Caco-2 (cell line): ENCODE results near the gene POU5F2. TPM values are rescaled to one million over a fixed set of nuclear protein-coding genes. Genes with fewer than 3 reads are reported as not detected.

Experiments used
- BruUV-seq: library from RNA; stranded (reverse); fragments of 400-500 nt; replicated peaks from 2 replicates; lab custom pipeline; 2021; lab: Mats Ljungman, UMichigan
- CTCF ChIA-PET: fragments of 300-600 bp; sonication (Branson Sonifier 250); formaldehyde crosslinking; loops from one replicate; lab custom pipeline; 2022; ENCODE audit warnings: antibody characterized with exemption; lab: Charles Lee
- POLR2A ChIA-PET: fragments of 300-600 bp; sonication (Branson Sonifier 250); formaldehyde crosslinking; loops from one replicate; lab custom pipeline; 2022; ENCODE audit warnings: antibody characterized with exemption; lab: Charles Lee
- DNase-seq, 2 experiments: peaks; one replicate each; pipeline versions ENCODE4 v3.0.0 to v3.0.0-alpha.2; 2020 to 2022
- H3K27me3 ChIP-seq: replicated peaks from 2 replicates; pipeline ENCODE4 v1.6.0; 2011; ENCODE audit warnings: low read length; ENCODE audit not compliant: control insufficient read depth, insufficient read depth
- H3K36me3 ChIP-seq: 2 replicates; pipeline ENCODE4 v1.5.1; 2011; ENCODE audit warnings: low read length; ENCODE audit not compliant: control insufficient read depth, insufficient read depth
- H3K4me1 ChIP-seq: fragments of 250-450 bp; sonication (Bioruptor Pico); 2 replicates; pipeline ENCODE4 v1.5.1; 2020; ENCODE audit warnings: mild to moderate bottlenecking
- H3K4me3 ChIP-seq: 2 replicates; pipeline ENCODE4 v1.5.1; 2011; ENCODE audit warnings: low read depth, mild to moderate bottlenecking, control low read depth, low read length
- H3K9me3 ChIP-seq: fragments of 250-450 bp; sonication (Bioruptor Pico); 2 replicates; pipeline ENCODE4 v1.5.1; 2020; ENCODE audit warnings: mild to moderate bottlenecking, moderate library complexity
- H3K27ac Mint-ChIP-seq: one replicate; pipeline ENCODE4 v1.8.0; 2022; ENCODE audit warnings: mixed read lengths; ENCODE audit not compliant: unreplicated experiment
- H3K27me3 Mint-ChIP-seq: one replicate; pipeline ENCODE4 v1.8.0; 2022; ENCODE audit warnings: mixed read lengths; ENCODE audit not compliant: insufficient read depth, unreplicated experiment
- H3K36me3 Mint-ChIP-seq: one replicate; pipeline ENCODE4 v1.8.0; 2022; ENCODE audit warnings: mild to moderate bottlenecking, mixed read lengths; ENCODE audit not compliant: insufficient read depth, unreplicated experiment
- H3K4me1 Mint-ChIP-seq: one replicate; pipeline ENCODE4 v1.8.0; 2022; ENCODE audit warnings: low read depth, mixed read lengths; ENCODE audit not compliant: unreplicated experiment
- H3K4me3 Mint-ChIP-seq: one replicate; pipeline ENCODE4 v1.8.0; 2022; ENCODE audit warnings: mild to moderate bottlenecking, moderate library complexity, mixed read lengths; ENCODE audit not compliant: unreplicated experiment
- H3K9me3 Mint-ChIP-seq: one replicate; pipeline ENCODE4 v1.8.0; 2022; ENCODE audit warnings: mixed read lengths; ENCODE audit not compliant: unreplicated experiment
- CTCF ChIP-seq, 2 experiments: fragments of 200-600 bp in 1 of 2; IDR thresholded peaks; 1 replicate in 1 of 2; 2 replicates in 1 of 2; pipeline versions ENCODE4 v1.5.1 to v1.8.0; 2011 to 2022; ENCODE audit warnings: antibody characterized with exemption in 1 of 2, control low read depth in 1 of 2, inconsistent platforms in 1 of 2, low read depth in 1 of 2, low read length in 1 of 2, mild to moderate bottlenecking in 1 of 2, moderate library complexity in 1 of 2; ENCODE audit not compliant: insufficient read depth in 1 of 2, severe bottlenecking in 1 of 2, unreplicated experiment in 1 of 2
- intact Hi-C: fragments of 100-400 bp; cut with micrococcal nuclease; formaldehyde crosslinking; loops from one replicate; pipeline ENCODE4 v1.10.0; 2022; ENCODE audit not compliant: unreplicated experiment
- total RNA-seq: library from RNA; stranded (reverse); gene quantifications from 2 replicates; pipeline ENCODE4 v1.2.3, GENCODE V29; 2022

Gene POU5F2
- total RNA-seq, 1 experiment from 2014 or later: 0.59 TPM

GRCh38 chr5:93705896-93706295, 35.5 kb downstream of the POU5F2 start:
- POLR2A ChIA-PET: no interaction called here
- intact Hi-C loops: no loop called here
- no peaks in the 10 kb centered on the region for H3K9me3 Mint-ChIP-seq
- H3K27ac Mint-ChIP-seq: no peak overlapping the region
- Histone ChIP-seq H3K36me3 (no peaks in the 10 kb centered on the region), H3K27me3 (no peaks in the 10 kb centered on the region), H3K9me3 (no peaks in the 10 kb centered on the region), H3K4me1 (no peaks in the 10 kb centered on the region), H3K4me3 (no peak overlapping the region)
- H3K36me3 Mint-ChIP-seq: no peaks in the 10 kb centered on the region
- DNase-seq: no peak
- CTCF ChIA-PET: no interaction called here
- BruUV-seq: no TSS peak
- no peak overlapping the region for H3K4me3 Mint-ChIP-seq
- no peak for TF ChIP-seq CTCF (IDR thresholded peaks at IDR 0.05; ENCODE audit: insufficient read depth in 1 of 2, low read depth in 1 of 2, low read length in 1 of 2, severe bottlenecking in 1 of 2, unreplicated experiment in 1 of 2)
- no peaks in the 10 kb centered on the region for H3K27me3 Mint-ChIP-seq
- no peaks in the 10 kb centered on the region for H3K4me1 Mint-ChIP-seq

GRCh38 chr5:93704996-93705395, 36.4 kb downstream of the POU5F2 start:
- intact Hi-C loops: no loop called here
- CTCF ChIA-PET: no interaction called here

GRCh38 chr5:93691997-93692396, 49.4 kb downstream of the POU5F2 start:
- TF ChIP-seq CTCF (IDR thresholded peaks at IDR 0.05; ENCODE audit: insufficient read depth in 1 of 2, low read depth in 1 of 2, low read length in 1 of 2, severe bottlenecking in 1 of 2, unreplicated experiment in 1 of 2): no peak
- Mint-ChIP-seq H3K4me1 (no peaks in the 10 kb centered on the region), H3K27ac (no peak overlapping the region), H3K4me3 (no peak overlapping the region), H3K36me3 (no peaks in the 10 kb centered on the region), H3K27me3 (no peaks in the 10 kb centered on the region), H3K9me3 (peaks cover 11% of the 10 kb centered on the region)
- no peaks in the 10 kb centered on the region for H3K4me1 ChIP-seq
- H3K36me3 ChIP-seq: no peaks in the 10 kb centered on the region
- CTCF ChIA-PET: no interaction called here
- DNase-seq: no peak
- no TSS peak for BruUV-seq
- H3K9me3 ChIP-seq: no peaks in the 10 kb centered on the region
- intact Hi-C loops: no loop called here
- no peak overlapping the region for H3K4me3 ChIP-seq
- no peaks in the 10 kb centered on the region for H3K27me3 ChIP-seq
- POLR2A ChIA-PET: no interaction called here

More at GRCh38 chr5:93704996-93705395, 36.4 kb downstream of the POU5F2 start:
- Mint-ChIP-seq H3K36me3 (no peaks in the 10 kb centered on the region), H3K27ac (no peak overlapping the region), H3K27me3 (no peaks in the 10 kb centered on the region), H3K4me3 (no peak overlapping the region), H3K4me1 (no peaks in the 10 kb centered on the region), H3K9me3 (no peaks in the 10 kb centered on the region)
- no peaks in the 10 kb centered on the region for H3K36me3 ChIP-seq
- DNase-seq: no peak
- H3K4me1 ChIP-seq: no peaks in the 10 kb centered on the region
- H3K9me3 ChIP-seq: no peaks in the 10 kb centered on the region
- no TSS peak for BruUV-seq
- H3K4me3 ChIP-seq: no peak overlapping the region
- POLR2A ChIA-PET: no interaction called here
- TF ChIP-seq CTCF (IDR thresholded peaks at IDR 0.05; ENCODE audit: insufficient read depth in 1 of 2, low read depth in 1 of 2, low read length in 1 of 2, severe bottlenecking in 1 of 2, unreplicated experiment in 1 of 2): no peak
- H3K27me3 ChIP-seq: no peaks in the 10 kb centered on the region

Other genes starting within 250 kb of the POU5F2 start
- 0.32 TPM in 1 of 2 replicates, not detected in the other for gene NR2F1-AS1, start 160.4 kb downstream of the POU5F2 start, total RNA-seq
- gene NR2F1, start 158.4 kb downstream of the POU5F2 start, total RNA-seq: 0.70 and 1.2 TPM in 2 replicates